HG03575 (cell line): ENCODE results near the gene ZNF597.
A peak's percentile ranks its signal among the peaks of the same experiment; 100 is the strongest.

Experiments used
- ATAC-seq: cut with Tn5 transposase; IDR thresholded peaks from one replicate; pipeline ENCODE4 v1.9.1; 2021; ENCODE audit not compliant: unreplicated experiment, insufficient number of reproducible peaks, low FRiP score; ENCODE audit errors: extremely low read depth

Gene ZNF597

DNA sequence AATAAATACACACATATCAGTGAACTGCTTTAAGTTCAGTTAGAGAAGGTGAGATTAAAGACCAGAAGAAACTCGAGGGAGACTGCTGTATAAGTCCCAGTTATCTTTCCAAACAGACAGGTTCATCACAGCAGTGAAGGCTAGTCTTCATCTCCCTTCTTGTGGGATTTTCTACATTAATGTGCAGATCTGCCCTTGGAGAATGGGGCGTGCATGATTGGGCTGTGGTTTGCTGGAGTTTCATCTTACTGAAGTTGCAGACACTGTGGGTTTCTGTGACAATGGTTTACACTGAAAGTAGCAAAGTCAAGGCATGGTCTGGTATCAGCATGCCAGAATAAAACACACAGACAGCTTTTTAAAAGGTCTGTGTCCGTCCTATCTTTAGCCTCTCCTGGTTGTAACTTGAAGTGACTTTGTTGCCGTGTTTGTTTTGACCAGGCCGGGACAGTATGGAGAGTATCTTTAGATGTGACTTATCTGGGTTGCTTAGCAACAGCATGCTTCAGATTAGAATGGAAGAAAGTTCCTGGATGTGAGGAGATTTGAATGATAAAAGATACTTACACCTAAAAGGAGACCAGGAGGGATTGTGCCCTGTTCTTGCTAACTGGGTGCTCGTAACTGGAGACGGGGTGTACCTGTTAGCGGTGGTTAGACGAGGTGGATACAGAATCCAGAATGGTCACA, 16.2 kb upstream of the ZNF597 start:
- ATAC-seq, result no peak

DNA sequence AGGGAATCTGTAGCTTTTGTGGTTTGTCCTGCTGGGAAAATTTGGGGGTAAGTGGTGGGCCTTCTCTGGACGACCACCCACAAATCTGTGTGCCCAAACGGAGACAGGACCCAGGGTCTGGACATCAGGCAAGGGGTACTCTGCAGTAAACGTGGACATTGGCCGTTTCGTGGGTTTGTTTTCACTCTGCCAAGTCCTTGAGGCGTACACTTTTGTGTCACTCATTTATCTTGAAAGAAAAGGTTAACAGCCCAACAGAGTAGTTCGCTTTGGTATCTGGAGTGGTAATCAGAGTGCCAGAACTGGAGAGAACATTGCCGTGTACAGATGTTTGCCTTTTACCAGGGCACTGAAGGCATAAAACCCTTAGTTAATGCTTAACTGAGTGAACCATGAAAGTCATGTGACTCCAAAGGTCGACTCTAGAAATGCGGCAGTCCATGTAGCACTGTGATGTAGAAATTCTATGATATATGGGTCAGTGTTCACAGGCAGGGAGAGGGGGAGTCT, 15.6 kb upstream of the ZNF597 start:
- no peak for ATAC-seq

DNA sequence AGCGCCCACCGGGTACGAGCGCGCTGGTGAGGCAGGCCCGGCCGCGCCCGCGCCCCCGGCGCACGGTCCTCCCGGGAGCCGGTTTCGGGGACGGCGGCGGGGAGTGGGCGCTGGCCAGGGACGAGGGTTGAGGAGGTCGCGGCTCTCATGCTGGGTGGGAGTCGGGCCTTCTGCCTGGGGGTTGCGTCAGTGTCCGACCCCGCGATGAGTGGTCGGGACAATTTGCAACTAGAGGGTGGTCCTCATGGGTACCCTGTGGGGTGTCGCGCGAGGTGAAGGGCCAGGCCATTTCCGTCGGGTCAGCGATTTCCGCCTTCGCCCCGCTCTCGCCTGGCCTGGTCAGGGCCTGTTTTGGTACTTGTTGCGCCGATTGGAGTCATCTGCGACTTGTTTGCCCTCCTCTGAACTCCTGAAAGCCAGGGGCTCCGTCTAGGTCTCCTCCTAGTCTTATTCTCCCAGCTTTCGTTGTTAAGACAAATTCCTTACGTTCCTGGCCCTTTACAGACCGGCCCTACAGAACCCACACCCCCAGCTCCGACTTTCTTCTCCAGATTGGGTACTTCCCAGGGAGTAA, 15.1 kb upstream of the ZNF597 start:
- no peak for ATAC-seq

DNA sequence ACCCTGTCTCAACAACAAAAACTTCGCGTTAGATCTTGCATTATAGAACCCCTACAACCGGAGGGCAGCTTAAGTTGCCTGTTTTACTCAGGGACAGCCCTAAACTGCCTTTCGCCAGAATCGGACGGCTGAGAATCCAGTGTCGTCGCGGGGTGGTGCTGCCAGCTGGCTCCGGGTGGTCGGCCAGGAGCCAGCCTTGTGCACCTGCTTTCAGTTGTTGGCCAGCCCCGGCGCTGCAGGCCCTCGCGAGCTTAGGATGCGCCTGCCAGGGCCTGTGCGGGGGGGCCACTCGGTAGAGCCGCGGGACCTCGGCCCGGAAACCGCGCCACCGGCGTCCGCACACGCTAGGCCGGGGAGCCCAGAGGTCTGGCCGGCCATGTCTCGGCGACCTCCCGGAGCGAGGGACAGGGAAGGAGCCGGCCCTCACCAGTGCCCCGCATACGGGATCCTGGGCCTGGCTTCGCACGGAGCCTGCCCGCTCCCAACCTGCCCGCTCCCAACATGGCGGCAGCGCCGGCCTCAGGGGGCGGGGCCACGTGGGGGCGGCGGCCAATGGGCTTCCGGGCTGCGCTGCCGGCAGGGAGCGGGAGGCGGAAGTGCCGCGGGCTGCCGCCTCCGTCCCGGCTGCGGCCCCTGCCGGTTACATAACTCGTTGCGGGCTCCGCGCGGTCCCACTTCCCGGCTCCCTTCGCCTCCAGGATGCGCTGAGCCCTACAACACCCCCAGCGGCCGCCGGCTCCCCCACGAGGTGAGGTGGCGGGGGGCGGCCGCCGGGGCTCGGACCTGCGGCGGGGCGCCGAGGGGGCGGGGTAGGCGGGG, 14.3 kb upstream of the ZNF597 start:
- peak; percentile 32 for ATAC-seq

GRCh38 chr16:3454631-3455147, 11.4 kb upstream of the ZNF597 start:
- ATAC-seq, result no peak

- ATAC-seq, result no peak
These were observed 10.8 kb upstream of the ZNF597 start for GRCh38 chr16:3454093-3454492.

DNA sequence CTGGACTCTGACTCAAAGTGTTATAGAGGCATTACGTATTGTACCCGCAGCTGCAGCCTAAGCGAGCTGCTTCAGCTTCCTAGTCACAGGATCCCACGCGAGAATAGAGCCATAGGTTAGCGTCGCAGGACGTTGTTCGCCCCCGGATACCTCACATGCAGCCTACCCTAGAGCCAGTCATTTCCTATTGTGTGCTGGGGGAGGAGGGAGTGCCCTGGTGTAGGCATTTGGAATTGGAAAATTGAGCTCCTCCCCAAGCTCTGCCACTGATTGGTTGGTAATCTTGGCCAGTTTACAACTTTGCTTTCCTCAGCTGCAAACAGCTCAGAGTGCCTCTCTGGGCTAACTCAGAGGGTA, 706 bp upstream of the ZNF597 start:
- no peak for ATAC-seq

DNA sequence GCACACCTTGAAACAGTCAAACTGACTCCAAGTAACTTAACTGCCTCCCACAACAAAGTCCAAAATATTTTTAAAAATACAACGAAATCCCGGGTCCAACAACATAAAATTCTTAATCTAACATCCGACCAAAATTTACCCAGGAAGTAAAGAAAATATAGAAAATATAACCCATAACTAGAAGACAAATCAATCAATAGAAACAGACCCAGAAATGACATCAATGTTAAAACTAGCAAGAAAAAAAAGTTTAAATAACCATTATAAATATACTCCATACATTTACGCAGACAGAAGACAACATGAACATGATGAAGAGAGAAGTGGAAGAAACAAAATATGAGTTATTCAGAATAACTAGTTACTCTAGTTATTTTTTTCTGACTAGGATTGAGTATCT, 3.7 kb downstream of the ZNF597 start:
- ATAC-seq, result no peak

- ATAC-seq, result no peak
These were observed 8.9 kb downstream of the ZNF597 start for GRCh38 chr16:3434373-3434772.

- ATAC-seq, result no peak
These were observed 11.5 kb downstream of the ZNF597 start for GRCh38 chr16:3431779-3432219.

DNA sequence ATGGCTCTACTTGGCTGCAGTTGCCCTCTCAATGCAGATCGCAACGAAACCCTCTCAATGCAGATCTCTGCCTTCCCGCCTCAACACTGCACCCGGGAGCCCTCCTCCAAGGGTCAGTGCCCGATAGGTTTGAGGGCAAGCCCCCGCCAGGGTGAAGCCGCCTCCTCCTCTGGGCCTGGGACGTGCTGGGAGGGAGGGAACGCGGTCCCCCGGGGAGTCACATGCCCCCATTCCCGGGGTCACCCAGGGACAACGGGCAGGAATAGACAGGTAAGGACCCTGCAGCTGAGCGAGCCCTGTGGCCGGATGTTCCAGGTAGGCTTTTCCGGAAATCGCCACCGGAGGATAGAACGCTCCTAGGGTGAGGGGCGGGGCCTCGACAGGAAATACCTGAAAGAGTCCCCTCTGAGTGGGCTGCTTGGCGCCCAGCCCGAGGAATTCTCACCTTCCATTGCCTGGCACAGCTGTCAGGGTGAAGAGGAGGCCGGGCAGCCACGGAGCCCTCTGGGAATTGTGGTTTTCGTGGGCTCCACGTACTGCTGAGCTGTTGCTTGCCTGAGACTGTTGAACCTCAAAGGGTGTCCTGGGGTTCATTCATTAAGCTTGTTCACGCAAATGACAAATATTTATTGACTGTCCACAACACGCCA, 29.4 kb downstream of the ZNF597 start:
- no peak for ATAC-seq

GRCh38 chr16:3408561-3409197, 34.6 kb downstream of the ZNF597 start:
- ATAC-seq, result no peak

GRCh38 chr16:3401719-3402397, 41.4 kb downstream of the ZNF597 start:
- no peak for ATAC-seq

GRCh38 chr16:3400779-3401688, 42.3 kb downstream of the ZNF597 start, which contains the start of the genes ZNF174 and ZSCAN32:
TSS of gene ZNF174 (plus strand) at chr16:3401215. CDS start at chr16:3402005, 790 bp downstream.
TSS of gene ZSCAN32 (minus strand) at chr16:3401004. CDS start at chr16:3397557, 3,447 bp downstream.
- peak; percentile 78 for ATAC-seq

DNA sequence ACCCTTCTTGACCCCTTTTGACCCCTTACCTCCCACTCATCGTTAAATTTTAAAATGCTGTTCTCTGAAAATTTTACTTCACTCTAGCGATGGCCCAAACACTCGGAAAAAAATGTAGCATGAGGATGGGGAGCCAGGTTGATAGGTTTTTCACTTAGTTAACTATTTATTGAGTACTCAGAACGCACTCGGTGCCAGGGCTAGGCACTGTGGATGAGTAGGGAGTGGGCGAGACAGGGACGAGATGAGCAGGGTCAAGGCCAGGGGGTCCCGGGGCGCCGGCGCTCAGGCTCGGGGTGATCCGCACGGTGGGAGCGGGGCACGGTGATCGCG, 42.9 kb downstream of the ZNF597 start:
- no peak for ATAC-seq

GRCh38 chr16:3389663-3390338, 53.5 kb downstream of the ZNF597 start:
- no peak for ATAC-seq

GRCh38 chr16:3388325-3388724, 55.0 kb downstream of the ZNF597 start:
- ATAC-seq, result no peak
